GM12878 (cell line): ENCODE measurements around the gene KPNA3. TPM values are rescaled to one million over a fixed set of nuclear protein-coding genes. Genes with fewer than 3 reads are reported as not detected.

Experiments
- BHLHE40 ChIP-seq, 2 experiments: fragments of 450-650 bp in 1 of 2; IDR thresholded peaks; 2 replicates each; pipeline ENCODE4 v1.6.1; 2011 to 2017; ENCODE audit warnings: low read depth in 2 of 2, borderline replicate concordance in 1 of 2, improper control_type of control experiment in 1 of 2, low read length in 1 of 2, mild to moderate bottlenecking in 1 of 2
- CBX5 ChIP-seq: sonication (generic); IDR thresholded peaks from 2 replicates; pipeline ENCODE4 v1.6.1; 2016; ENCODE audit warnings: low read depth, moderate library complexity, mild to moderate bottlenecking, inconsistent platforms
- CEBPB ChIP-seq, 2 experiments: fragments of 150-350 bp in 1 of 2; IDR thresholded peaks; 2 replicates each; pipeline ENCODE4 v1.6.1; 2012 to 2014; ENCODE audit warnings: low read depth in 2 of 2, low read length in 2 of 2, borderline replicate concordance in 1 of 2, inconsistent platforms in 1 of 2
- CREM ChIP-seq: IDR thresholded peaks from 2 replicates; pipeline ENCODE4 v1.6.1; 2014; ENCODE audit warnings: antibody characterized with exemption, low read depth
- GABPA ChIP-seq: IDR thresholded peaks from 2 replicates; pipeline ENCODE4 v1.6.1; 2014; ENCODE audit warnings: antibody characterized with exemption, low read depth, mild to moderate bottlenecking, inconsistent platforms
- HDAC2 ChIP-seq: fragments of 200-600 bp; sonication (generic); IDR thresholded peaks from 2 replicates; pipeline ENCODE4 v1.6.1; 2017
- MTA3 ChIP-seq: IDR thresholded peaks from 2 replicates; pipeline ENCODE4 v1.6.1; 2012; ENCODE audit warnings: low read length, inconsistent platforms, borderline replicate concordance
- MYB ChIP-seq: fragments of 150-350 bp; IDR thresholded peaks from 2 replicates; pipeline ENCODE4 v1.6.1; 2014; ENCODE audit warnings: mild to moderate bottlenecking, low read depth, low read length, borderline replicate concordance
- NFIC ChIP-seq: IDR thresholded peaks from 2 replicates; pipeline ENCODE4 v1.6.1; 2012; ENCODE audit warnings: low read depth, mild to moderate bottlenecking, inconsistent platforms, low read length, moderate library complexity
- NRF1 ChIP-seq: conservative IDR thresholded peaks from 2 replicates; pipeline ENCODE4 v1.6.1; 2011; ENCODE audit warnings: mild to moderate bottlenecking, low read depth, low read length, improper control_type of control experiment
- PAX5 ChIP-seq: IDR thresholded peaks from 2 replicates; pipeline ENCODE4 v1.6.1; 2011; ENCODE audit warnings: low read depth, low read length, borderline replicate concordance
- POLR2AphosphoS5 ChIP-seq: IDR thresholded peaks from 2 replicates; pipeline ENCODE4 v1.6.1; 2011; ENCODE audit warnings: mild to moderate bottlenecking, low read length, inconsistent platforms
- RCOR1 ChIP-seq: conservative IDR thresholded peaks from 2 replicates; pipeline ENCODE4 v1.6.1; 2012; ENCODE audit warnings: low read depth, low read length, improper control_type of control experiment
- RELA ChIP-seq: fragments of 450-650 bp; IDR thresholded peaks from 2 replicates; pipeline ENCODE4 v1.8.0; 2014; ENCODE audit warnings: borderline replicate concordance; ENCODE audit not compliant: partially characterized antibody
- STAT1 ChIP-seq: fragments of 450-650 bp; conservative IDR thresholded peaks from 2 replicates; pipeline ENCODE4 v1.6.1; 2014; ENCODE audit warnings: antibody characterized with exemption, mild to moderate bottlenecking
- TAF1 ChIP-seq: IDR thresholded peaks from 2 replicates; pipeline ENCODE4 v1.6.1; 2011; ENCODE audit warnings: mild to moderate bottlenecking, low read depth, low read length, borderline replicate concordance
- TBL1XR1 ChIP-seq: IDR thresholded peaks from 2 replicates; pipeline ENCODE4 v1.6.1; 2012; ENCODE audit warnings: low read depth, low read length, improper control_type of control experiment
- TCF12 ChIP-seq: IDR thresholded peaks from 2 replicates; pipeline ENCODE4 v1.6.1; 2011; ENCODE audit warnings: low read depth, mild to moderate bottlenecking, low read length
- polyA plus RNA-seq, 11 experiments: library from polyadenylated mRNA; depleted of rRNA in 4 of 11; unstranded in 6 of 11; stranded (reverse) in 5 of 11; fragments of >200 nt; fragmentation: Nextera tagmentation in 4 of 11; fragmentation: Illumina TruSeq in 1 of 11; extraction: Ambion mirVana in 4 of 11; extraction: Trizol in 1 of 11; gene quantifications; 1 replicate in 1 of 11; 2 replicates in 10 of 11; pipeline versions ENCODE4 v1.2.1 to v1.2.3, GENCODE V29; 2011 to 2016; ENCODE audit warnings: inconsistent platforms in 2 of 11, missing spikeins in 2 of 11, low read depth in 1 of 11
- total RNA-seq, 4 experiments: library from RNA; depleted of rRNA in 3 of 4; stranded (reverse); fragments of >200 nt in 3 of 4; fragmentation: Illumina TruSeq in 1 of 4; extraction: Trizol in 1 of 4; gene quantifications; 2 replicates each; pipeline versions ENCODE4 v1.2.1 to v1.2.3, GENCODE V29; 2013 to 2021
- TF ChIP-seq, protein P1 (sequence below): fragments of 450-650 bp; formaldehyde crosslinking; IDR thresholded peaks from 2 replicates; pipeline ENCODE4 v1.4.0; 2020; ENCODE audit warnings: mild to moderate bottlenecking, moderate library complexity
- TF ChIP-seq, protein P2 (sequence below): IDR thresholded peaks from 2 replicates; pipeline ENCODE4 v1.6.1; 2011; ENCODE audit warnings: low read depth, low read length, improper control_type of control experiment, borderline replicate concordance
- TF ChIP-seq, protein P3 (sequence below): fragments of 450-650 bp; IDR thresholded peaks from 2 replicates; pipeline ENCODE4 v1.6.1; 2018; ENCODE audit warnings: borderline replicate concordance, mild to moderate bottlenecking; ENCODE audit not compliant: partially characterized antibody
- TF ChIP-seq, protein P4 (sequence below): fragments of 450-650 bp; IDR thresholded peaks from 2 replicates; pipeline ENCODE4 v1.6.1; 2016; ENCODE audit warnings: mild to moderate bottlenecking

Gene KPNA3
- total and polyA plus RNA-seq, 10 of the 15 experiments (the other 5 are each of a cell fraction or from before 2014, with no cell fraction given) = 23.3 to 50.5 (median 31.1) TPM

DNA sequence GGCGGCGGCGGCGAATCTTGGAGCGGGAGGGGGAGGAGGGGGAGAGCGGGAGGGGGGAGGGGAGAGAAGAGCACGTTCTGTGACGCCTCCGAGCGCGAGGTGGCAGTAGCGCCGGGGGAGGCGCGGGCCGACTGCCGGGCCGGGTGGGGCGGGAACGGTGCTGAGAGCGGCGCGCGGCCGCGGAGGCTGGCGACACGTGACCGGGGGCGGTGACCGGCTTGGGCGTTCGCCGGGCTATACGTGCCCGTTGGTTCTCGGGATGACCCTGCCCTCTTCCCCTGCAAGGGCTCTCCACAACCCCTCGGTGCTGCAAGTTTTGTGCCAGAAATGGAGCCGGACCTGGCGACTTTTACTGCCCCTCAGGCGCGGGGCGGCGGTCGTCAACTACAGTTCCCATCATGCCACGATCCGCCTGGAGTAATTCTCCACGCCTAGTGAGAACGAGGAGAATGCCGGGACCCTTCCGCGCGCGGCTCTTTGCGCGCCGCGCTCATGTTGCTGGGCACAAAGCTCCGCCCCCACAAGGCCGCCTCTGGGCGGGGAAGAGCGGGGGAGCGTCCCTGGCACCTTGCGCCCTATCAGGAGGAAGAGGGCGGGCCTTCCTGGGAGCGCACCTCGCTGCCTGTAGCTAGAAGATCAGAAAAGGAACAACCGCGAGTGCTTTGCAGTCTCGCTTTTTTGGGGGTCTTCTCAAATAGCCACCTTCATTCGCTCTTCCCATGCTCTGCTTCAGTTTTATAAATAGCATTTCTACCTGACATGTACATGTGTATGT, at the start of gene KPNA3 (continued):
- TF ChIP-seq, protein P1, sequence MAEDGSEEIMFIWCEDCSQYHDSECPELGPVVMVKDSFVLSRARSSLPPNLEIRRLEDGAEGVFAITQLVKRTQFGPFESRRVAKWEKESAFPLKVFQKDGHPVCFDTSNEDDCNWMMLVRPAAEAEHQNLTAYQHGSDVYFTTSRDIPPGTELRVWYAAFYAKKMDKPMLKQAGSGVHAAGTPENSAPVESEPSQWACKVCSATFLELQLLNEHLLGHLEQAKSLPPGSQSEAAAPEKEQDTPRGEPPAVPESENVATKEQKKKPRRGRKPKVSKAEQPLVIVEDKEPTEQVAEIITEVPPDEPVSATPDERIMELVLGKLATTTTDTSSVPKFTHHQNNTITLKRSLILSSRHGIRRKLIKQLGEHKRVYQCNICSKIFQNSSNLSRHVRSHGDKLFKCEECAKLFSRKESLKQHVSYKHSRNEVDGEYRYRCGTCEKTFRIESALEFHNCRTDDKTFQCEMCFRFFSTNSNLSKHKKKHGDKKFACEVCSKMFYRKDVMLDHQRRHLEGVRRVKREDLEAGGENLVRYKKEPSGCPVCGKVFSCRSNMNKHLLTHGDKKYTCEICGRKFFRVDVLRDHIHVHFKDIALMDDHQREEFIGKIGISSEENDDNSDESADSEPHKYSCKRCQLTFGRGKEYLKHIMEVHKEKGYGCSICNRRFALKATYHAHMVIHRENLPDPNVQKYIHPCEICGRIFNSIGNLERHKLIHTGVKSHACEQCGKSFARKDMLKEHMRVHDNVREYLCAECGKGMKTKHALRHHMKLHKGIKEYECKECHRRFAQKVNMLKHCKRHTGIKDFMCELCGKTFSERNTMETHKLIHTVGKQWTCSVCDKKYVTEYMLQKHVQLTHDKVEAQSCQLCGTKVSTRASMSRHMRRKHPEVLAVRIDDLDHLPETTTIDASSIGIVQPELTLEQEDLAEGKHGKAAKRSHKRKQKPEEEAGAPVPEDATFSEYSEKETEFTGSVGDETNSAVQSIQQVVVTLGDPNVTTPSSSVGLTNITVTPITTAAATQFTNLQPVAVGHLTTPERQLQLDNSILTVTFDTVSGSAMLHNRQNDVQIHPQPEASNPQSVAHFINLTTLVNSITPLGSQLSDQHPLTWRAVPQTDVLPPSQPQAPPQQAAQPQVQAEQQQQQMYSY (CRISPR knock-in tag) = no peak
- no peak for TF ChIP-seq NFIC
- no peak for TF ChIP-seq GABPA
- TF ChIP-seq MYB = no peak
- TF ChIP-seq, protein P2, sequence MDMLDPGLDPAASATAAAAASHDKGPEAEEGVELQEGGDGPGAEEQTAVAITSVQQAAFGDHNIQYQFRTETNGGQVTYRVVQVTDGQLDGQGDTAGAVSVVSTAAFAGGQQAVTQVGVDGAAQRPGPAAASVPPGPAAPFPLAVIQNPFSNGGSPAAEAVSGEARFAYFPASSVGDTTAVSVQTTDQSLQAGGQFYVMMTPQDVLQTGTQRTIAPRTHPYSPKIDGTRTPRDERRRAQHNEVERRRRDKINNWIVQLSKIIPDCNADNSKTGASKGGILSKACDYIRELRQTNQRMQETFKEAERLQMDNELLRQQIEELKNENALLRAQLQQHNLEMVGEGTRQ = peak; percentile 82
- TF ChIP-seq BHLHE40 (IDR thresholded peaks at IDR 0.05; ENCODE audit: borderline replicate concordance in 1 of 2, low read depth in 2 of 2, low read length in 1 of 2) = peak; percentile 83 to 96
- TF ChIP-seq CEBPB (IDR thresholded peaks at IDR 0.05; ENCODE audit: borderline replicate concordance in 1 of 2, low read depth in 2 of 2, low read length in 2 of 2) = no peak
- no peak for TF ChIP-seq MTA3
- peak; percentile 66 for TF ChIP-seq RELA
- no peak for TF ChIP-seq TBL1XR1
- TF ChIP-seq TCF12 = no peak
- TF ChIP-seq NRF1 = no peak; the same call in 1 of the 2 replicates
- TF ChIP-seq POLR2AphosphoS5 = peak; percentile 66
- TF ChIP-seq, protein P3, sequence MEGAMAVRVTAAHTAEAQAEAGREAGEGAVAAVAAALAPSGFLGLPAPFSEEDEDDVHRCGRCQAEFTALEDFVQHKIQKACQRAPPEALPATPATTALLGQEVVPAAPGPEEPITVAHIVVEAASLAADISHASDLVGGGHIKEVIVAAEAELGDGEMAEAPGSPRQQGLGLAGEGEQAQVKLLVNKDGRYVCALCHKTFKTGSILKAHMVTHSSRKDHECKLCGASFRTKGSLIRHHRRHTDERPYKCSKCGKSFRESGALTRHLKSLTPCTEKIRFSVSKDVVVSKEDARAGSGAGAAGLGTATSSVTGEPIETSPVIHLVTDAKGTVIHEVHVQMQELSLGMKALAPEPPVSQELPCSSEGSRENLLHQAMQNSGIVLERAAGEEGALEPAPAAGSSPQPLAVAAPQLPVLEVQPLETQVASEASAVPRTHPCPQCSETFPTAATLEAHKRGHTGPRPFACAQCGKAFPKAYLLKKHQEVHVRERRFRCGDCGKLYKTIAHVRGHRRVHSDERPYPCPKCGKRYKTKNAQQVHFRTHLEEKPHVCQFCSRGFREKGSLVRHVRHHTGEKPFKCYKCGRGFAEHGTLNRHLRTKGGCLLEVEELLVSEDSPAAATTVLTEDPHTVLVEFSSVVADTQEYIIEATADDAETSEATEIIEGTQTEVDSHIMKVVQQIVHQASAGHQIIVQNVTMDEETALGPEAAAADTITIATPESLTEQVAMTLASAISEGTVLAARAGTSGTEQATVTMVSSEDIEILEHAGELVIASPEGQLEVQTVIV = peak; percentile 33
- TF ChIP-seq RCOR1 = 0 out of 2 replicates have a peak, but pooled peaks have one; percentile 25
- TF ChIP-seq STAT1 = no peak
- TF ChIP-seq, protein P4, sequence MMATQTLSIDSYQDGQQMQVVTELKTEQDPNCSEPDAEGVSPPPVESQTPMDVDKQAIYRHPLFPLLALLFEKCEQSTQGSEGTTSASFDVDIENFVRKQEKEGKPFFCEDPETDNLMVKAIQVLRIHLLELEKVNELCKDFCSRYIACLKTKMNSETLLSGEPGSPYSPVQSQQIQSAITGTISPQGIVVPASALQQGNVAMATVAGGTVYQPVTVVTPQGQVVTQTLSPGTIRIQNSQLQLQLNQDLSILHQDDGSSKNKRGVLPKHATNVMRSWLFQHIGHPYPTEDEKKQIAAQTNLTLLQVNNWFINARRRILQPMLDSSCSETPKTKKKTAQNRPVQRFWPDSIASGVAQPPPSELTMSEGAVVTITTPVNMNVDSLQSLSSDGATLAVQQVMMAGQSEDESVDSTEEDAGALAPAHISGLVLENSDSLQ = peak; percentile 48; the same call in 1 of the 2 replicates
- peak; percentile 73; the same call in 1 of the 2 replicates for TF ChIP-seq TAF1
- TF ChIP-seq CREM = no peak; the same call in 1 of the 2 replicates
- TF ChIP-seq HDAC2 = no peak
- no peak for TF ChIP-seq CBX5
- TF ChIP-seq PAX5 = no peak
